Epithelial cell of prostate (primary cell): ENCODE measurements around the gene METTL26.

Source experiments
- DNase-seq: peaks from one replicate; pipeline ENCODE4 v3.0.0-alpha.2; 2011; ENCODE audit warnings: low read depth, low spot score
- H3K27ac ChIP-seq: fragments of 450-650 bp; 2 replicates; pipeline ENCODE4 v1.5.1; 2017; ENCODE audit warnings: mild to moderate bottlenecking

The METTL26 gene

GRCh38 chr16:675884-676564 lies 39.9 kb upstream of the METTL26 start:
- H3K27ac ChIP-seq = peak overlapping the region; percentile 58

GRCh38 chr16:674968-675883 lies 39.1 kb upstream of the METTL26 start, which contains the start of gene RHBDL1:
RHBDL1 (plus strand) TSS chr16:675671; CDS start chr16:675791, 120 bp downstream.
- H3K27ac ChIP-seq = peak within 1 kb of the TSS; percentile 58
- no peak for DNase-seq

More at GRCh38 chr16:675884-676564, 39.9 kb upstream of the METTL26 start:
- no peak for DNase-seq

- peak overlapping the region; percentile 39 for H3K27ac ChIP-seq
- DNase-seq = no peak
These were observed 38.2 kb upstream of the METTL26 start for GRCh38 chr16:674214-674881.

GRCh38 chr16:673399-673991 lies 37.4 kb upstream of the METTL26 start:
- no peak for DNase-seq
- peak overlapping the region; percentile 39 for H3K27ac ChIP-seq

GRCh38 chr16:672851-673250 lies 36.7 kb upstream of the METTL26 start:
- no peak for DNase-seq
- peak overlapping the region; percentile 39 for H3K27ac ChIP-seq

- DNase-seq = no peak
- no peak overlapping the region for H3K27ac ChIP-seq
These were observed 36.3 kb upstream of the METTL26 start for GRCh38 chr16:672371-672770.

GRCh38 chr16:671353-672131 lies 35.4 kb upstream of the METTL26 start:
- H3K27ac ChIP-seq = no peak overlapping the region
- no peak for DNase-seq

- no peak overlapping the region for H3K27ac ChIP-seq
- DNase-seq = no peak
These were observed 34.6 kb upstream of the METTL26 start for GRCh38 chr16:670485-671352.

GRCh38 chr16:669666-670065 lies 33.6 kb upstream of the METTL26 start:
- no peak for DNase-seq
- no peak overlapping the region for H3K27ac ChIP-seq

GRCh38 chr16:668519-669171 lies 32.5 kb upstream of the METTL26 start:
- DNase-seq = no peak
- H3K27ac ChIP-seq = peak overlapping the region; percentile 60

GRCh38 chr16:667780-668518 lies 31.8 kb upstream of the METTL26 start, which contains the start of gene RHOT2:
RHOT2 (plus strand) TSS chr16:668132; CDS start chr16:668200, 68 bp downstream.
- peak; percentile 26 for DNase-seq
- H3K27ac ChIP-seq = peak within 1 kb of the TSS; percentile 60

- H3K27ac ChIP-seq = peak overlapping the region; percentile 60
- no peak for DNase-seq
These were observed 31.1 kb upstream of the METTL26 start for GRCh38 chr16:667113-667779.

- H3K27ac ChIP-seq = no peak overlapping the region
These were observed 30.5 kb upstream of the METTL26 start for GRCh38 chr16:666572-666971.

GRCh38 chr16:662597-662996 lies 26.5 kb upstream of the METTL26 start:
- DNase-seq = no peak
- H3K27ac ChIP-seq = no peak overlapping the region

More at GRCh38 chr16:666572-666971, 30.5 kb upstream of the METTL26 start:
- DNase-seq = no peak

- no peak for DNase-seq
- H3K27ac ChIP-seq = no peak overlapping the region
These were observed 26.0 kb upstream of the METTL26 start for GRCh38 chr16:662095-662494.

GRCh38 chr16:661184-661821 lies 25.2 kb upstream of the METTL26 start:
- no peak overlapping the region for H3K27ac ChIP-seq
- DNase-seq = no peak
